Endodermal cell (in vitro differentiated cells): ENCODE results near the gene ZNF182. TPM values are rescaled to one million over a fixed set of nuclear protein-coding genes. Genes with fewer than 3 reads are reported as not detected.

Source experiments
- DNase-seq: peaks from one replicate; pipeline ENCODE4 v3.0.0-alpha.2; 2017
- H3K27ac ChIP-seq: 2 replicates; pipeline ENCODE4 v1.5.1; 2013; ENCODE audit warnings: mild to moderate bottlenecking, low read depth, low read length, moderate library complexity
- H3K27me3 ChIP-seq: 2 replicates; pipeline ENCODE4 v1.6.1; 2013; ENCODE audit warnings: mild to moderate bottlenecking, low read length, moderate library complexity; ENCODE audit not compliant: insufficient read depth, control insufficient read depth, poor library complexity, severe bottlenecking
- H3K36me3 ChIP-seq: 2 replicates; pipeline ENCODE4 v1.7.0; 2013; ENCODE audit warnings: mild to moderate bottlenecking, low read length, moderate library complexity; ENCODE audit not compliant: control insufficient read depth, insufficient read depth
- H3K4me1 ChIP-seq: one replicate; pipeline ENCODE4 v1.7.0; 2013; ENCODE audit warnings: low read length; ENCODE audit not compliant: control insufficient read depth, insufficient read depth
- H3K4me3 ChIP-seq: 2 replicates; pipeline ENCODE4 v1.5.1; 2013; ENCODE audit warnings: mild to moderate bottlenecking, low read length, moderate library complexity
- H3K9ac ChIP-seq: 2 replicates; pipeline ENCODE4 v1.6.1; 2013; ENCODE audit warnings: mild to moderate bottlenecking, low read length, moderate library complexity; ENCODE audit not compliant: poor library complexity, severe bottlenecking; ENCODE audit errors: extremely low read depth
- H3K9me3 ChIP-seq: 2 replicates; pipeline ENCODE4 v1.6.1; 2013; ENCODE audit warnings: mild to moderate bottlenecking, low read length, moderate library complexity; ENCODE audit not compliant: control insufficient read depth
- H3K27ac Mint-ChIP-seq: 2 replicates; pipeline ENCODE4 v1.8.0; 2020; ENCODE audit warnings: mixed read lengths
- H3K27me3 Mint-ChIP-seq: 2 replicates; pipeline ENCODE4 v1.8.0; 2021; ENCODE audit warnings: mild to moderate bottlenecking, mixed read lengths; ENCODE audit not compliant: insufficient read depth
- H3K36me3 Mint-ChIP-seq: 2 replicates; pipeline ENCODE4 v1.8.0; 2020; ENCODE audit warnings: low read depth, mixed read lengths
- H3K4me1 Mint-ChIP-seq: 2 replicates; pipeline ENCODE4 v1.8.0; 2020; ENCODE audit warnings: mixed read lengths
- H3K4me3 Mint-ChIP-seq: 2 replicates; pipeline ENCODE4 v1.8.0; 2020; ENCODE audit warnings: mild to moderate bottlenecking, moderate library complexity, mixed read lengths
- H3K9me3 Mint-ChIP-seq: 2 replicates; pipeline ENCODE4 v1.8.0; 2020; ENCODE audit warnings: mild to moderate bottlenecking, mixed read lengths
- WGBS, 2 experiments: methylation state at CpG; one replicate each; pipeline versions ENCODE4 v1.1.5 to v1.1.7; 2013; ENCODE audit warnings: missing lambda C conversion rate in 2 of 2, mixed read lengths in 1 of 2; ENCODE audit not compliant: insufficient coverage in 1 of 2, insufficient read length in 1 of 2; 5-methylcytosine and 5-hydroxymethylcytosine counted together
- total RNA-seq, 2 donors: library from RNA; stranded (reverse); fragmentation: NEBNext Ultra II Directional in 1 of 2; extraction: Animal tissue kit (Norgen Biotek cat#: 25700) in 1 of 2; gene quantifications; 2 replicates in 1 of 2; 3 replicates in 1 of 2; pipeline ENCODE4 v1.2.1, GENCODE V29; 2021
- TF ChIP-seq, protein P1 (sequence below): fragments of 200-600 bp; sonication (generic); conservative IDR thresholded peaks from 2 replicates; pipeline ENCODE4 v1.5.0; 2021; ENCODE audit warnings: antibody characterized with exemption, mild to moderate bottlenecking

ZNF182 gene
- total RNA-seq, 2 donors from 2014 or later, result 5.8 to 10.5 TPM

DNA sequence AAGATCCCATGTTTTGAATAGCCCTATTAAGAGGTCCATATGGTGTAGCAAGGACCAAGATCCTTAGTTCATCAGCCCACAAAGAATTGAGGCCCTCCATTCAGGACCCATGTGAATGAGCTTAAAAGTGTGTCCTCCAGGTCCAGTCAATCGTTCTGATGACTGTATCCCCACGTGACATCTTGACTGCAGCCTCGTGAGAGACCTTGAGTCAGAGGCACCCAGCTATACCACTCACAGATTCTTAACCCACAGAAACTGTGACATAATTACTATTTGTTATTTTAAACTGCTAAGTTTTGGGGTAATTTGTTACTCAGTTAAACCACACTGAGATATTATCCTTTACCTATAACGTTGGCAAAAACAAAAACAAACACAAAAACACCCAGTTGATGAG is 62.4 kb downstream of the ZNF182 start:
- TF ChIP-seq, protein P1, sequence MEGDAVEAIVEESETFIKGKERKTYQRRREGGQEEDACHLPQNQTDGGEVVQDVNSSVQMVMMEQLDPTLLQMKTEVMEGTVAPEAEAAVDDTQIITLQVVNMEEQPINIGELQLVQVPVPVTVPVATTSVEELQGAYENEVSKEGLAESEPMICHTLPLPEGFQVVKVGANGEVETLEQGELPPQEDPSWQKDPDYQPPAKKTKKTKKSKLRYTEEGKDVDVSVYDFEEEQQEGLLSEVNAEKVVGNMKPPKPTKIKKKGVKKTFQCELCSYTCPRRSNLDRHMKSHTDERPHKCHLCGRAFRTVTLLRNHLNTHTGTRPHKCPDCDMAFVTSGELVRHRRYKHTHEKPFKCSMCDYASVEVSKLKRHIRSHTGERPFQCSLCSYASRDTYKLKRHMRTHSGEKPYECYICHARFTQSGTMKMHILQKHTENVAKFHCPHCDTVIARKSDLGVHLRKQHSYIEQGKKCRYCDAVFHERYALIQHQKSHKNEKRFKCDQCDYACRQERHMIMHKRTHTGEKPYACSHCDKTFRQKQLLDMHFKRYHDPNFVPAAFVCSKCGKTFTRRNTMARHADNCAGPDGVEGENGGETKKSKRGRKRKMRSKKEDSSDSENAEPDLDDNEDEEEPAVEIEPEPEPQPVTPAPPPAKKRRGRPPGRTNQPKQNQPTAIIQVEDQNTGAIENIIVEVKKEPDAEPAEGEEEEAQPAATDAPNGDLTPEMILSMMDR, result no peak
- Histone ChIP-seq H3K4me3 (no peak overlapping the region), H3K27me3 (no peaks in the 10 kb centered on the region), H3K36me3 (no peaks in the 10 kb centered on the region), H3K27ac (no peak overlapping the region), H3K4me1 (no peaks in the 10 kb centered on the region), H3K9ac (no peak overlapping the region), H3K9me3 (peaks cover 6% of the 10 kb centered on the region)
- no peak for DNase-seq
- 93% methylated on average over 3 of the region's 4 CpGs; no CpG with 5 or more reads in 1 of the 2 experiments for WGBS, 2 experiments
- Mint-ChIP-seq H3K4me3 (no peak overlapping the region), H3K36me3 (no peaks in the 10 kb centered on the region), H3K9me3 (peaks cover 55% of the 10 kb centered on the region), H3K27ac (no peak overlapping the region), H3K27me3 (peaks cover 2% of the 10 kb centered on the region), H3K4me1 (peaks cover 3% of the 10 kb centered on the region)

GRCh38 chrX:47940448-47940847 is 63.3 kb downstream of the ZNF182 start:
- no peak overlapping the region for H3K4me3 Mint-ChIP-seq
- Histone ChIP-seq H3K4me3 (no peak overlapping the region), H3K9me3 (peaks cover 6% of the 10 kb centered on the region), H3K36me3 (no peaks in the 10 kb centered on the region), H3K4me1 (no peaks in the 10 kb centered on the region), H3K9ac (no peak overlapping the region), H3K27ac (no peak overlapping the region), H3K27me3 (no peaks in the 10 kb centered on the region)
- H3K27me3 Mint-ChIP-seq, result peaks cover 2% of the 10 kb centered on the region
- peaks cover 7% of the 10 kb centered on the region for H3K4me1 Mint-ChIP-seq
- H3K9me3 Mint-ChIP-seq, result peaks cover 52% of the 10 kb centered on the region
- WGBS, 2 experiments, result 60% methylated on average over 1 of the region's 4 CpGs; no CpG with 5 or more reads in 1 of the 2 experiments
- TF ChIP-seq, protein P1, result no peak
- no peak overlapping the region for H3K27ac Mint-ChIP-seq
- DNase-seq, result no peak
- no peaks in the 10 kb centered on the region for H3K36me3 Mint-ChIP-seq

- H3K27me3 Mint-ChIP-seq, result no peaks in the 10 kb centered on the region
- 65% methylated on average over 2 of the region's 3 CpGs; no CpG with 5 or more reads in 1 of the 2 experiments for WGBS, 2 experiments
- Histone ChIP-seq H3K9me3 (peaks cover 6% of the 10 kb centered on the region), H3K27me3 (no peaks in the 10 kb centered on the region), H3K4me3 (no peak overlapping the region), H3K4me1 (no peaks in the 10 kb centered on the region), H3K9ac (no peak overlapping the region), H3K36me3 (no peaks in the 10 kb centered on the region), H3K27ac (no peak overlapping the region)
- TF ChIP-seq, protein P1, result no peak
- peak overlapping the region; percentile 23 for H3K4me3 Mint-ChIP-seq
- peaks cover 9% of the 10 kb centered on the region for H3K4me1 Mint-ChIP-seq
- H3K9me3 Mint-ChIP-seq, result peaks cover 46% of the 10 kb centered on the region
- no peak for DNase-seq
- no peaks in the 10 kb centered on the region for H3K36me3 Mint-ChIP-seq
- no peak overlapping the region for H3K27ac Mint-ChIP-seq
These were observed 66.9 kb downstream of the ZNF182 start for GRCh38 chrX:47936940-47937317.
